ENCODE measurements around the gene NQO2.
"Not testable (repeated sequence)": the region's sequence is repeated elsewhere in the genome, so short reads cannot be mapped to it uniquely, and the experiment has no call there.

The NQO2 gene

DNA sequence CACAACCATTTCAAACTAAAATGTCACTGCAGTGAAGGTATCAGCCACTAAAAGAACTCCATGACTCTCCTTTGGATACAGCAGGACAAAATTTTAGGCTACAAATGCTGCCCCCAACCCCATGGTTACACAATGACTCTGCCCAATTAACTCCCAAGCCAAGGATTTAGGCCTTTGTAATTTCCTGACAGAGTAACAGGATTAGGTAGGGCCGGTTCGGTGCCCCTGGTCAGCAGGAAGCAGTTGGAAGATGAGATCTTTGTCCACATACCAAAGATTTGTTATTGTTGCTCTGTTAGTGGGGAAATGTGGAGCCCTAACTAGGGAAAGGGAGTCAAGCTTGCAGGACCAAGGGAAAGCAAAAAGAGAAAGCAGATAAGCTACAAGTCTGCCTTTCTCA, 41.9 kb downstream of the NQO2 start:
- DNase-seq = no peak

DNA sequence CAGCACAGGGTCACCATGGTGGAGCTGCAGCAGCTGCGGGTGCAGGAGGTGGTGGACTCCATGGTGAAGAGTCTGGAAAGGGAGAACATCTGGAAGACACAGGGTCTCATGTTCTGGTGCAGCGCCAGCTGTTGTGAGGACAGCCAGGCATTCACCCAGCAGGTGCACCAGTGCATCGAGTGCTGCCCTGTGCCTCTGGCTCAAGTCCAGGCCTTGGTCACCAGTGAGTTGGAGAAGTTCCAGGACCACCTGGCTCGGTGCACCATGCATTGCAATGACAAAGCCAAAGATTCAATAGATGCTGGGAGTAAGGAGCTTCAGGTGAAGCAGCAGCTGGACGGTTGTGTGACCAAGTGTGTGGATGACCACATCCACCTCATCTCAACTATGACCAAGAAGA, 45.7 kb downstream of the NQO2 start:
- no peak for DNase-seq

DNA sequence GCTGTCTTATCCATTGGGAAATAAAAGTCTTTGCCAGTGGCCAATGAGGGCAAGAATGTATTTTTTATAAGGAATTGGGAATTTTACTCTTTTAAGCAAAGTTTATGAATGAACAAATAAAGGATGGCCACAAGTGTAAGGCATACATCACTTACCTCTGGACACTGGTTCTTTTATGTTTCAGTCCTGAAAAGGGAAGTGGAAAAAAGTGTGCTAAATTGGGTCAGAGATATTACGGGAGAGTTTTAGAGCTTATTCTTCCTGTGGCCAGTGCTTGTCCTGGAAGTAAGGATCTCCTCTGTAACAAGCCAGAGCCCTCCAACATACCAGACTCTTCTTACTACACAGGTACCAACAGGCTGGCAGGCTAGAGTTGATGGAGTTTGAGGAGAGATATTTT, 46.1 kb downstream of the NQO2 start:
- DNase-seq = no peak

DNA sequence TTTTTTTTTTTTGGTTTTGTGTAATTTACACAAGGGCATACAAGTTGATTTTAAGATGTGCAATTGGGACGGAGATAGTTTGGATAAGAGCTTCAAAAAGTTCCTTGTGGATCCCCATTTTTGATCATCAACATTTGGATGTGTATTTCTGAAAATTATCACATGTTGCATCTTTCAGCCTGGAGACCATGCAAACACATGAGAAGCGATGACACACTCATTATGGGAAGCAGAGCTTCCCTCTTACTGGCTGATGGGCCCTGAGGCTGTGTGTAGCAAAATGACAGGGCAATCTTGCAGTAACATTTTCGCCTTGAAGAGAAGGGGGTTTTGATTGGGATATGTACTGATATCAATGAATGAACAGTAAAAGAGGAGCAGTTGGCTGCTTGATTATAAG, 46.6 kb downstream of the NQO2 start:
- no peak for DNase-seq

DNA sequence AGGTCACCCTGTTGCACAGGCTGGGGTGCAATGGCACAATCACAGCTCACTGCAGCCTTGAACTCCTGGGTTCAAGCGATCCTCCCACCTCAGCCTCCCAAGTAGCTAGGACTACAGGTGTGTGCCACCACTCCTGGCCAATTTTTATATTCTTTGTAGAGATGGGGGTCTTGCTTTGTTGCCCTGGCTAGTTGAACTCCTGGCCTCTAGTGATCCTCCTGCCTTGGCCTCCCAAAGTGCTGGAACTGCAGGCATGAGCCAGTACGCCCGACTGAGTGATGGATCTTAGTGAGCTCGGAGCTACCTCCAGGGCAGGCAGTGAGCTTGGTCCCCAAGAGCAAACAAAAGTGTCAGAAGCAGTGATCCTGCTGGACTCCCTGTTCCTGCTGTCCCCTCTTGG, 48.3 kb downstream of the NQO2 start:
- DNase-seq = not testable (repeated sequence)

DNA sequence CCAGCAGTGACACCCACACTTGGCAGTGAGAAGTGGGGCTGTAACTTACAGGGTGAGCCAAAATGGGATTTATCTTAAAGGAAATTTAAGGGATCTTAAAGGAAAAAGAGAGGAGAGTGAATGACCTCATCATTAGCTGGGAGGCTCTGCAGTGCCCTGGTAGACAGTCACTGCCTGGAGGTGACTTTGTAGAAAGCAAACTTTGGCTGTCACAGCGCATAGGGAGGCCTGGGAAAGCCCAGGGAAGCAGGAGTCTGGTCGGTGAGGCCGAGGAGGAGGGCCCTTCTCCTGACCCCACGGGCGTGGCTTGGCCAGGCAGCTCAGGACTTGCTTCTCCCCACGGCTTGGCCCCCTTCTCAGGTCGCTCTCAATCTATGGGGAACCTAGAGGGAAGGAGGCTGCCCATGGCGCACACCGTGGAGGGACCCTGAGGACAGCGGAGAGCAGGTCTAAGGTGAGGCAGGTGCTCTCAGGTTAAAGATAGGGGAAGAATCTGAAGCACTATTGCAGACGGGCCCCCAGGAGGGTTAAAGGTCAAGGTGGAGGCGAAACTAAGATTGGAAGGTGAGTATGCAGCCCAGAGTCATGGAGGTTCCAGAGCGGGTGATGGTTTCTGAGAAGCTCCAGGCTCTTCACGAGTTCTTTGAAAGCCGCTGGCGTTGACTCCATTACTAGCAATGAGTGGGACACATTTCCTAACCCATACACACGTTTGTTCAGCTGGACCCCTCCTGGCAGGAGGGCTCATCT, 53.0 kb downstream of the NQO2 start:
- DNase-seq = no peak

GRCh38 chr6:3053231-3053508, 53.5 kb downstream of the NQO2 start:
- no peak for DNase-seq

DNA sequence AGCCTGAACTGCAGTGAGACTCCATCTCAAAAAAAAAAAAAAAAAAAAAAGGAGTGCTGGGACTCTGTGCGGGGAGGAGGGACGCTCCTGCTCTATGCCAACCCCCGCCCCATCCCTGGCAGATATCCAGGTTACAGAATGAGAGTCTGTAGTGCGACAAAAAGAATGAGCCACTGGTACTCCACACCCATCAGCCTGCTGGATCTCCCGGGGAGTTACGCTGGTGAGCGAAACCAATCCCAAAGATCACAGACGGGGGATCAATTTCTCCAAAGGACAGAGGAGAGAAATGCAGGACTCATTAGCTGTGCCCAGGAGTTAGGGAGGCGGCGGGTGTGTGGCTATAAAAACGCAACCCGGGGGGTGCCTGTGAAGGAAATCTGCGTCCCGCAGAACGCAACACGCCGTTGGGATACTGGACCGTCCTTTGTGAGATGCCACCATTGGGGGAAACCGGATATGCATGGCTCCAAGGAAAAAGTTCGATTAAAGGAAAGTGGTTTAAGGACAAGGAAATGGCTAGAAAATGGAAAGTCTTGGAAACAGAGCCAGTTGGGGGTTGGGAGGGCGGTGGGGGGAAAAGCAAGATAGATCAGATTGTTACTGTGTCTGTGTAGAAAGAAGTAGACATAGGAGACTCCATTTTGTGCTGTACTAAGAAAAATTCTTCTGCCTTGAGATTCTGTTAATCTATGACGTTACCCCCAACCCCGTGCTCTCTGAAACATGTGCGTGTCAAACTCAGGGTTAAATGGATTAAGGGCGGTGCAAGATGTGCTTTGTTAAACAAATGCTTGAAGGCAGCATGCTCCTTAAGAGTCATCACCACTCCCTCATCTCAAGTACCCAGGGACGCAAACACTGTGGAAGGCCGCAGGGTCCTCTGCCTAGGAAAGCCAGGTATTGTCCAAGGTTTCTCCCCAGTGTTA, 54.8 kb downstream of the NQO2 start:
- not testable (repeated sequence) for DNase-seq

DNA sequence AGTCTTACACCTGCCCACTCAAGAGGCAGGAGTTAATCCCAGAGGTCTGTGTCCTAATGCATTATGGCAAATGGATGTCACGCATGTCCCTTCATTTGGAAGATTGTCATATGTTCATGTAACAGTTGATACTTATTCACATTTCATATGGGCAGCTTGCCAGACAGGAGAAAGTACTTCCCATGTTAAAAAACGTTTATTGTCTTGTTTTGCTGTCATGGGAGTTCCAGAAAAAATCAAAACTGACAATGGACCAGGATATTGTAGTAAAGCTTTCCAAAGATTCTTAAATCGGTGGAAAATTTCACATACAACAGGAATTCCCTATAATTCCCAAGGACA, 55.4 kb downstream of the NQO2 start:
- DNase-seq = not testable (repeated sequence)

GRCh38 chr6:3057063-3057770, 57.5 kb downstream of the NQO2 start:
- DNase-seq = no peak

- no peak for DNase-seq
These were observed 59.3 kb downstream of the NQO2 start for GRCh38 chr6:3058957-3059356.

- DNase-seq = not testable (repeated sequence)
These were observed 60.4 kb downstream of the NQO2 start for GRCh38 chr6:3060092-3060491.

DNA sequence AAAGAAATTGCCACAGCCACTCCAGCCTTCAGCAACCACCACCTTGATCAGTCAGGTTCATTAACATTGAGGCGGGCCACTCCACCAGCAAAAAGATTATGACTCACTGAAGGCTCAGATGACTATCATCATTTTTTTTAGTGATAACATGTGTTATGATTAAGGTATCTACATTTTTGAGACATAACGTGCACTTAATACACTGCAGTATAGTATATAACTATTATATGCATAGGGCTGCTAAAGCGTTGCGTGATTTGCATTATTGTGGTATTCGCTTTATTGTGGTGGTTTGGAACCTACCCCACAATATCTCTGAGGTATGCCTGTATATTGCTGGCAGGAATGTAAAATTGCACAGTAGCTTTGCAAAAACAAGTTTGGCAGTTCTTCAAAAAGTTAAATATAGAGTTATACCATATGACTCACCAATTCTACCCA, 61.8 kb downstream of the NQO2 start:
- DNase-seq = no peak

GRCh38 chr6:3063340-3063732, 63.6 kb downstream of the NQO2 start:
- DNase-seq = not testable (repeated sequence)

DNA sequence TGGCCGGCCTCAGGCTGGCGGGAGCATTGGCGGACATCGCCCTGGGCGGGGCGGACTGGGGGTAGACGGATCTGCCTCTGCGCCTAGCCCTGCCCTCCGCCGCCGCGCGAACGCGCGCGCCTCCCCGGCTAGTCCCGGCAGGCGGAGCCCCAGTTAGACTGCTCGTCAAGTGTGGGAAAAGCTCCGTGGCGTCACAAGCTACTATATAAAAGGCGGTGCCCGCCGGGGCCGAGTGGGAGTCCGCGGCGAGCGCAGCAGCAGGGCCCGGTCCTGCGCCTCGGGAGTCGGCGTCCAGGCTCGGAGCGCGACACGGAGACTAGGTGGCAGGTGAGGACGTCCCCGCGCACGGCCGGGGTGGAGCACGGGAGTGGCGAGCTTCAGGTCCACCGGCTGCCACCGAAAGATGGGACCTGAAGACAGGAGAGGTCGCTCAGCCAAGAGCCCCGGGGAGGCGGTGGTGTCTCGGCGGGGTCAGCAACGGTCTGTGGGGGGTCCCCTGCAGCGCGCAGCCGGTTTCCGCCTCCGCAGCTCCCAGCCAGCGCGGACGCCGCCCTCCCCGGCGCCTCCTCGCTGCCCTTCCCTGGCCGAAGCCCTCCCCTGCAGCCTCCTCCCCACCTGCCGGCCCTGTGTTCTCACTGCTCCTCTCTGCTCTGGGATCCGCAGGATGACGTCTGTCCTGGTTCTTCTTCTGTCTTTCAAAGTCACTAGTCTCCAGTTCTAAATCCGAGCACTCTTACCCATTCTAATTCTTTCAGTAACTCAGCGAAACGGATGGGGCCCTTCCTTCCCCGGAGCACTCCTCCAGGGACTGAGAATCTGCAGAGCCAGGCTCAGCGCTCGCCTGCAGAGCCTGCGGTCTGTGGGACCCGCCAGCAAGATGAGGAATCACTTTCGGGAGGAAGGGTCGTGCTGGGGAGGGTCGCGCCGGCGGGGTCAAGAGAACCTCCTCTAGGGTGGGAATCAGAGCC, 64.3 kb downstream of the NQO2 start:
- peak; percentile 94 for DNase-seq

DNA sequence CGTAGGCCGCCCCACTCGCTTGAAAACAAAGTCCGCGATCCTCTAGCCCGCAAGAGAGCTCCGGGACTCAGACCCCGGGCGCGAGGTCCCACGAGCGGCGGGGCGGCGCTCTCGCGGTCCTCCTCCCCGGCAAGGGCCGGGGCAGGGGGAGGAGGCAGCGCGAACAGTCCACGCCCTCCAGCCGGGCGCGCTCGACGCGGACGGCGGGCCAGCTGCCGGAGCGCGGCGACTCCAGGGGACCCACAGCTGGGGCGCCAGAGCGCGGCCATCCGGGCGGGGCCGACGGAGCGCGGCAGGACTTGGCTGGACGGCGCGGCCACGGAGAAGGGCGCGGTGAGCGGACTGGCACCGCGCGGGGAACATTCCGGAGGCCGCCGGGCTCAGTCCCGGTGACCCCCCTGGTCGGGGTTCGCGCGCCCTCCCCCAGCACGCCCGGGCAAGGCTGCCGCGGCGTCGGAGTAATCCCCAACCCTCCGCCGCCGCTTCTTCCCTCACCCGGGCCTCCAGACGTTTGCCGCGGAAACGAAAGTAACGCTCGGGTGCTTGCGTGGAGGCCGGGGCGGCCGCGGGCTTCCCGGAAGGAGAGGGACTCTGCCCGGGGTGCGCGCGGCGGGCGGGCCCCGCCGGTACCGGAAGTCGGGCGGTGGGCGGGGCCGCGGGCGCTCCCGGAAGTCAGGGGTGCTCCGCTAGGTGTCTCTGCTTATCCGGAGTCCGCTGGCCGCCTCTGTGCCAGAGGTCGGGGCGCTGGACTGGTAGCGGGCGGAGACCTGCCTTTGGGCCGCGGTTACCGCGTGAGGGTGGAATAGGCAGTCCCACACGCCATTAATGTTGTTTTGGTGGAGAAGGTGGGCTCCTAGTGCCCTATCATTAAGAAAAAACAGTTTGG, 68.9 kb downstream of the NQO2 start, which contains the start of gene RIPK1:
Gene RIPK1, plus strand, starts transcription at position 166 of the 886 bp plus-strand sequence. CDS start 8,330 bp downstream, outside the sequence.
- peak; percentile 98 for DNase-seq

All from activated CD8-positive, alpha-beta memory T cell treated with anti-CD3 and anti-CD28 coated beads, Interleukin-2, amount 50 U/mL, for 48 hours (primary cell).